K562 (cell line): ENCODE measurements around the gene AFF2. TPM values are rescaled to one million over a fixed set of nuclear protein-coding genes. Genes with fewer than 3 reads are reported as not detected.

ENCODE experiments used
- ATAC-seq: fragments of 200-7000 bp; cut with Tn5 transposase; 3 replicates; pipeline ENCODE4 v1.9.1; 2020; ENCODE audit warnings: moderate library complexity
- BruUV-seq: library from RNA; stranded (reverse); fragments of 400-500 nt; replicated peaks from 2 replicates; lab custom pipeline; 2021; lab: Mats Ljungman, UMichigan
- CTCF ChIA-PET: fragments of 300-600 bp; formaldehyde crosslinking; extraction: SDS; loops from one replicate; lab custom pipeline; 2021; ENCODE audit warnings: low intra/inter-chr PET ratio; lab: Yijun Ruan, JAX
- POLR2A ChIA-PET: fragments of 300-600, 350-650 bp; sonication (Branson Sonifier 250); formaldehyde crosslinking; extraction: SDS; loops from one replicate; lab custom pipeline; 2021; ENCODE audit warnings: antibody characterized with exemption, inconsistent platforms; lab: Yijun Ruan, JAX
- DNase-seq, 4 experiments: peaks; one replicate each; pipeline versions ENCODE4 v3.0.0 to v3.0.0-alpha.2; 2011 to 2018; ENCODE audit warnings: low spot score in 3 of 4, mixed read lengths in 3 of 4; ENCODE audit errors: extremely low read depth in 1 of 4
- FAIRE-seq: peaks from 2 replicates; lab custom pipeline; 2011; peaks lifted over from hg19 to GRCh38; lab: Jason Lieb, UNC
- H2AFZ ChIP-seq: 2 replicates; pipeline ENCODE4 v1.6.0; 2011; ENCODE audit warnings: low read depth, low read length, control low read depth, inconsistent platforms
- H3K27ac ChIP-seq: fragments of 200-600 bp; 3 replicates; pipeline ENCODE4 v1.8.0; 2011; ENCODE audit warnings: low read depth, mild to moderate bottlenecking, control low read depth, inconsistent platforms, low read length, moderate library complexity, mixed read lengths; ENCODE audit errors: extremely low read depth
- H3K27me3 ChIP-seq, 2 experiments: fragments of 300-600 bp in 1 of 2; 2 replicates in 1 of 2; 3 replicates in 1 of 2; pipeline versions ENCODE4 v1.6.0 to v1.8.0; 2011; ENCODE audit warnings: inconsistent platforms in 2 of 2, low read length in 2 of 2, mild to moderate bottlenecking in 1 of 2, mixed read lengths in 1 of 2, moderate library complexity in 1 of 2; ENCODE audit not compliant: control insufficient read depth in 2 of 2, insufficient read depth in 2 of 2
- H3K36me3 ChIP-seq: fragments of 300-600 bp; 3 replicates; pipeline ENCODE4 v1.8.0; 2011; ENCODE audit warnings: mild to moderate bottlenecking, low read length, inconsistent platforms; ENCODE audit not compliant: control insufficient read depth, insufficient read depth
- H3K4me1 ChIP-seq, 2 experiments: fragments of 200-600 bp in 1 of 2; replicated peaks in 1 of 2; 2 replicates in 1 of 2; 3 replicates in 1 of 2; pipeline versions ENCODE4 v1.5.1 to v1.8.0; 2011; ENCODE audit warnings: inconsistent platforms in 2 of 2, low read length in 2 of 2, mild to moderate bottlenecking in 1 of 2, mixed read lengths in 1 of 2, moderate library complexity in 1 of 2; ENCODE audit not compliant: control insufficient read depth in 2 of 2, insufficient read depth in 2 of 2
- H3K4me2 ChIP-seq: 2 replicates; pipeline ENCODE4 v1.6.1; 2011; ENCODE audit warnings: low read length, control low read depth, inconsistent platforms, mixed read lengths; ENCODE audit not compliant: insufficient read depth
- H3K4me3 ChIP-seq: fragments of 200-600 bp; sonication (generic), shearing (Covaris generic); 2 replicates; pipeline ENCODE4 v1.5.1; 2016; ENCODE audit warnings: control low read depth, inconsistent platforms
- H3K79me2 ChIP-seq: fragments of 200-600 bp; 3 replicates; pipeline ENCODE4 v1.8.0; 2011; ENCODE audit warnings: low read length, inconsistent platforms; ENCODE audit not compliant: control insufficient read depth, insufficient read depth
- H3K9ac ChIP-seq, 2 experiments: 2 replicates each; pipeline versions ENCODE4 v1.6.0 to v1.6.1; 2011; ENCODE audit warnings: low read depth in 2 of 2, low read length in 2 of 2, control low read depth in 1 of 2, inconsistent platforms in 1 of 2, mild to moderate bottlenecking in 1 of 2, mixed read lengths in 1 of 2; ENCODE audit not compliant: insufficient read depth in 1 of 2
- H3K9me1 ChIP-seq: one replicate; pipeline ENCODE4 v1.6.0; 2011; ENCODE audit warnings: inconsistent platforms, mild to moderate bottlenecking, low read length, moderate library complexity; ENCODE audit not compliant: control insufficient read depth, insufficient read depth
- H3K9me3 ChIP-seq: replicated peaks from 2 replicates; pipeline ENCODE4 v1.5.1; 2011; ENCODE audit warnings: low read depth, low read length, inconsistent platforms; ENCODE audit not compliant: control insufficient read depth, insufficient read depth
- H4K20me1 ChIP-seq: replicated peaks from 2 replicates; pipeline ENCODE4 v1.6.1; 2011; ENCODE audit warnings: low read length, inconsistent platforms, mixed read lengths; ENCODE audit not compliant: control insufficient read depth, insufficient read depth
- ARHGAP35 ChIP-seq: fragments of 450-650 bp; IDR thresholded peaks from 2 replicates; pipeline ENCODE4 v1.6.1; 2018; ENCODE audit not compliant: partially characterized antibody
- HMBOX1 ChIP-seq: sonication (generic); IDR thresholded peaks from 2 replicates; pipeline ENCODE4 v1.6.1; 2016
- ID3 ChIP-seq, 2 experiments: fragments of 250-450 bp in 1 of 2; fragments of 450-650 bp in 1 of 2; sonication (Bioruptor Pico) in 1 of 2; IDR thresholded peaks; 2 replicates each; pipeline versions ENCODE4 v1.6.1 to v1.8.0; 2016 to 2021; ENCODE audit warnings: mild to moderate bottlenecking in 2 of 2, moderate library complexity in 2 of 2, missing compliant biosample characterization in 1 of 2, missing genetic modification characterization in 1 of 2
- MITF ChIP-seq: IDR thresholded peaks from 2 replicates; pipeline ENCODE4 v1.6.1; 2014; ENCODE audit warnings: antibody characterized with exemption
- POLR3A ChIP-seq: IDR thresholded peaks from 2 replicates; pipeline ENCODE4 v1.6.1; 2011; ENCODE audit warnings: borderline replicate concordance, mild to moderate bottlenecking, moderate library complexity; ENCODE audit not compliant: insufficient read length, insufficient read depth; ENCODE audit errors: extremely low read depth
- RNF219 ChIP-seq: fragments of 250-450 bp; sonication (Bioruptor Pico); IDR thresholded peaks from 2 replicates; pipeline ENCODE4 v1.5.0; 2022; ENCODE audit warnings: mild to moderate bottlenecking
- SAP30 ChIP-seq: fragments of 200-600 bp; sonication (generic); IDR thresholded peaks from 2 replicates; pipeline ENCODE4 v1.6.1; 2012; ENCODE audit warnings: borderline replicate concordance, low read depth, mild to moderate bottlenecking, moderate library complexity, low read length, control low read depth, inconsistent platforms; ENCODE audit not compliant: insufficient read depth, poor library complexity, severe bottlenecking
- SMARCA5 ChIP-seq: fragments of 450-650 bp; IDR thresholded peaks from 2 replicates; pipeline ENCODE4 v1.6.1; 2016
- ZNF354B ChIP-seq: fragments of 250-450 bp; sonication (Bioruptor Pico); IDR thresholded peaks from 2 replicates; pipeline ENCODE4 v1.4.0; 2020
- ZNF76 ChIP-seq: fragments of 250-450 bp; sonication (Bioruptor Pico); IDR thresholded peaks from 2 replicates; pipeline ENCODE4 v1.4.0; 2020; ENCODE audit warnings: mild to moderate bottlenecking, moderate library complexity, borderline replicate concordance
- WGBS: fragments of 100-300 bp; shearing (Covaris generic); methylation state at CpG from one replicate; pipeline ENCODE4 v1.1.6; 2016; ENCODE audit warnings: low coverage, mixed read lengths; ENCODE audit not compliant: insufficient coverage; ENCODE audit errors: missing lambda C conversion rate; 5-methylcytosine and 5-hydroxymethylcytosine counted together
- in situ Hi-C: fragments of 300-500 bp; cut with MboI; formaldehyde crosslinking; loops from 4 replicates; pipeline ENCODE4 v1.15.0; 2018; ENCODE audit warnings: inconsistent platforms, mixed read lengths
- intact Hi-C: fragments of 100-400 bp; cut with micrococcal nuclease; formaldehyde crosslinking; loops from 2 replicates; pipeline ENCODE4 v1.14.2; 2022
- polyA plus RNA-seq, 8 experiments: library from polyadenylated mRNA; depleted of rRNA in 4 of 8; stranded (reverse) in 5 of 8; unstranded in 3 of 8; fragments of >200 nt; fragmentation: Nextera tagmentation in 2 of 8; fragmentation: Illumina TruSeq in 1 of 8; extraction: Ambion mirVana in 2 of 8; extraction: Trizol in 1 of 8; gene quantifications; 2 replicates each; pipeline versions ENCODE4 v1.2.1 to v1.2.3, GENCODE V29; 2011 to 2014; ENCODE audit warnings: inconsistent platforms in 1 of 8, missing spikeins in 1 of 8
- total RNA-seq, 7 experiments: library from RNA; depleted of rRNA in 6 of 7; stranded (reverse); fragments of >200 nt in 6 of 7; fragmentation: Illumina TruSeq in 2 of 7; extraction: Trizol in 2 of 7; gene quantifications; 2 replicates each; pipeline versions ENCODE4 v1.2.1 to v1.2.3, GENCODE V29; 2011 to 2021; ENCODE audit warnings: low replicate concordance in 1 of 7

AFF2 gene
- total and polyA plus RNA-seq, 9 of the 15 experiments (the other 6 are each of a cell fraction or from before 2014, with no cell fraction given): 0.01 to 0.20 (median 0.07) TPM

- ChIA-PET CTCF (no interaction called here), POLR2A (no interaction called here)
- H3K9me1 ChIP-seq: no peaks in the 10 kb centered on the region
- no peaks in the 10 kb centered on the region for H3K4me1 ChIP-seq
- ATAC-seq: no peak
- no peak overlapping the region for H3K4me2 ChIP-seq
- no peak overlapping the region for H3K4me3 ChIP-seq
- intact Hi-C loops: no loop called here
- in situ Hi-C loops: no loop called here
- H3K36me3 ChIP-seq: no peaks in the 10 kb centered on the region
- no peak overlapping the region for H2AFZ ChIP-seq
- FAIRE-seq: no peak
- H3K27ac ChIP-seq: no peak overlapping the region
- WGBS: 40% methylated on average over 1 of the region's 1 CpG
- H3K9ac ChIP-seq: no peak overlapping the region
- TF ChIP-seq HMBOX1: no peak
- TF ChIP-seq RNF219 (CRISPR knock-in tag): no peak
- TF ChIP-seq ZNF76 (CRISPR knock-in tag): no peak
- no peak for TF ChIP-seq ZNF354B (CRISPR knock-in tag)
- no peak for TF ChIP-seq SMARCA5
- no peak for TF ChIP-seq ID3 (CRISPR knock-in tag; IDR thresholded peaks at IDR 0.05)
- no peak for TF ChIP-seq ID3 (tag; IDR thresholded peaks at IDR 0.05)
- TF ChIP-seq MITF: no peak
- TF ChIP-seq ARHGAP35: no peak
- TF ChIP-seq POLR3A: no peak
- no peak for TF ChIP-seq SAP30
- BruUV-seq: no TSS peak
- no peaks in the 10 kb centered on the region for H3K79me2 ChIP-seq
- no peak for DNase-seq
- H4K20me1 ChIP-seq: no peaks in the 10 kb centered on the region
- H3K27me3 ChIP-seq: no peaks in the 10 kb centered on the region
- H3K9me3 ChIP-seq: no peaks in the 10 kb centered on the region; the same call in 1 of the 2 replicates
Measured at GRCh38 chrX:148664171-148664570, 163.8 kb downstream of the AFF2 start.
